HCT116 (cell line): Measurements from ENCODE around the gene CCDC183. TPM values are rescaled to one million over a fixed set of nuclear protein-coding genes. Genes with fewer than 3 reads are reported as not detected.

Source experiments
- ATAC-seq: fragments of 200-7000 bp; cut with Tn5 transposase; 2 replicates; pipeline ENCODE4 v1.9.1; 2020; ENCODE audit warnings: mild to moderate bottlenecking, moderate library complexity
- BruUV-seq: library from RNA; stranded (reverse); fragments of 400-500 nt; replicated peaks from 2 replicates; lab custom pipeline; 2021; lab: Mats Ljungman, UMichigan
- CTCF ChIA-PET: fragments of 300-600 bp; sonication (Branson Sonifier 250); formaldehyde crosslinking; loops from one replicate; lab custom pipeline; 2021; ENCODE audit warnings: antibody characterized with exemption; lab: Charles Lee
- POLR2A ChIA-PET: fragments of 300-600, 350-600 bp; sonication (Branson Sonifier 250); formaldehyde crosslinking; loops from one replicate; lab custom pipeline; 2021; ENCODE audit warnings: antibody characterized with exemption; lab: Charles Lee
- RAD21 ChIA-PET, 2 experiments: fragments of 300-600 bp; sonication (Branson Sonifier 250); formaldehyde crosslinking; loops; one replicate each; lab custom pipeline; 2023; ENCODE audit warnings: low total read pairs in 2 of 2; ENCODE audit not compliant: uncharacterized antibody in 2 of 2, unreplicated experiment in 2 of 2, low non-redundant PET in 1 of 2; lab: Charles Lee
- DNase-seq: peaks from one replicate; pipeline ENCODE4 v3.0.0-alpha.2; 2010; ENCODE audit warnings: low read depth, low spot score
- H2AFZ ChIP-seq: fragments of 200-600 bp; shearing (Covaris generic), sonication (generic); 2 replicates; pipeline ENCODE4 v1.6.1; 2017; ENCODE audit warnings: low read depth, mixed run types, mixed read lengths, antibody characterized with exemption, low read length; ENCODE audit not compliant: poor library complexity, severe bottlenecking
- H3K27ac ChIP-seq: 2 replicates; pipeline ENCODE4 v1.5.1; 2012; ENCODE audit warnings: low read depth, low read length
- H3K27me3 ChIP-seq: fragments of 200-600 bp; sonication (generic); 2 replicates; pipeline ENCODE4 v1.6.1; 2016; ENCODE audit warnings: mixed run types, low read length, mixed read lengths; ENCODE audit not compliant: insufficient read depth
- H3K36me3 ChIP-seq, 2 experiments: fragments of 200-500 bp in 1 of 2; fragments of 200-600 bp in 1 of 2; sonication (Bioruptor generic) in 1 of 2; sonication (generic) in 1 of 2; 2 replicates each; pipeline versions ENCODE4 v1.5.1 to v1.6.1; 2014 to 2016; ENCODE audit warnings: low read length in 2 of 2, inconsistent platforms in 1 of 2, mixed read lengths in 1 of 2, mixed run types in 1 of 2; ENCODE audit not compliant: insufficient read depth in 2 of 2, control insufficient read depth in 1 of 2
- H3K4me1 ChIP-seq, 2 experiments: fragments of 200-600 bp in 1 of 2; sonication (generic) in 1 of 2; 2 replicates each; pipeline versions ENCODE4 v1.5.1 to v1.6.1; 2012 to 2017; ENCODE audit warnings: low read length in 2 of 2, inconsistent platforms in 1 of 2, mild to moderate bottlenecking in 1 of 2, mixed read lengths in 1 of 2, mixed run types in 1 of 2, moderate library complexity in 1 of 2; ENCODE audit not compliant: insufficient read depth in 2 of 2, control insufficient read depth in 1 of 2
- H3K4me2 ChIP-seq: fragments of 200-600 bp; sonication (generic); 2 replicates; pipeline ENCODE4 v1.6.1; 2017; ENCODE audit warnings: mixed run types, low read length, mixed read lengths
- H3K4me3 ChIP-seq, 2 experiments: fragments of 200-600 bp in 1 of 2; sonication (generic) in 1 of 2; replicated peaks in 1 of 2; 2 replicates each; pipeline ENCODE4 v1.5.1; 2011 to 2016; ENCODE audit warnings: low read length in 2 of 2, control low read depth in 1 of 2, low read depth in 1 of 2, mild to moderate bottlenecking in 1 of 2, mixed read lengths in 1 of 2, mixed run types in 1 of 2
- H3K79me2 ChIP-seq: fragments of 200-600 bp; sonication (generic); 2 replicates; pipeline ENCODE4 v1.6.1; 2017; ENCODE audit warnings: mild to moderate bottlenecking, mixed run types, low read length, moderate library complexity, mixed read lengths; ENCODE audit not compliant: insufficient read depth
- H3K9ac ChIP-seq: fragments of 200-600 bp; sonication (generic); 2 replicates; pipeline ENCODE4 v1.6.1; 2016; ENCODE audit warnings: low read length, mixed read lengths
- H3K9me2 ChIP-seq: fragments of 200-600 bp; sonication (generic), shearing (Covaris generic); 2 replicates; pipeline ENCODE4 v1.6.1; 2017; ENCODE audit warnings: mixed run types, mild to moderate bottlenecking, moderate library complexity; ENCODE audit not compliant: insufficient read depth
- H3K9me3 ChIP-seq, 2 experiments: fragments of 200-500 bp in 1 of 2; fragments of 200-600 bp in 1 of 2; sonication (Bioruptor generic) in 1 of 2; sonication (generic) in 1 of 2; 2 replicates each; pipeline ENCODE4 v1.6.1; 2014 to 2017; ENCODE audit warnings: low read length in 2 of 2, mixed read lengths in 2 of 2, inconsistent platforms in 1 of 2, low read depth in 1 of 2, mild to moderate bottlenecking in 1 of 2, mixed run types in 1 of 2, moderate library complexity in 1 of 2; ENCODE audit not compliant: control insufficient read depth in 1 of 2, insufficient read depth in 1 of 2
- H4K20me1 ChIP-seq: fragments of 200-600 bp; sonication (generic), shearing (Covaris generic); 2 replicates; pipeline ENCODE4 v1.6.1; 2017; ENCODE audit warnings: mixed run types, mild to moderate bottlenecking, moderate library complexity; ENCODE audit not compliant: insufficient read depth
- ATF3 ChIP-seq: IDR thresholded peaks from 2 replicates; pipeline ENCODE4 v1.6.1; 2012
- CEBPB ChIP-seq: IDR thresholded peaks from 2 replicates; pipeline ENCODE4 v1.6.1; 2012; ENCODE audit warnings: low read depth
- CTCF ChIP-seq, 3 experiments: fragments of 200-600 bp in 1 of 3; sonication (generic) in 1 of 3; IDR thresholded peaks in 2 of 3; conservative IDR thresholded peaks in 1 of 3; 2 replicates each; pipeline ENCODE4 v1.5.1; 2012 to 2017; ENCODE audit warnings: low read depth in 2 of 3, low read length in 2 of 3, antibody characterized with exemption in 1 of 3, borderline replicate concordance in 1 of 3, control low read depth in 1 of 3, mild to moderate bottlenecking in 1 of 3, mixed read lengths in 1 of 3, mixed run types in 1 of 3, moderate library complexity in 1 of 3; ENCODE audit not compliant: insufficient read depth in 1 of 3
- EGR1 ChIP-seq: IDR thresholded peaks from 2 replicates; pipeline ENCODE4 v1.6.1; 2012; ENCODE audit warnings: low read depth
- EZH2 ChIP-seq: fragments of 200-600 bp; sonication (generic); IDR thresholded peaks from 2 replicates; pipeline ENCODE4 v1.6.1; 2017; ENCODE audit warnings: antibody characterized with exemption, mixed run types
- EZH2phosphoT487 ChIP-seq: fragments of 200-600 bp; IDR thresholded peaks from 2 replicates; pipeline ENCODE4 v1.6.1; 2018; ENCODE audit warnings: antibody characterized with exemption, borderline replicate concordance
- FOSL1 ChIP-seq: IDR thresholded peaks from 2 replicates; pipeline ENCODE4 v1.6.1; 2012; ENCODE audit warnings: low read depth
- JUND ChIP-seq: IDR thresholded peaks from 2 replicates; pipeline ENCODE4 v1.6.1; 2012
- MAX ChIP-seq: IDR thresholded peaks from 2 replicates; pipeline ENCODE4 v1.6.1; 2012
- POLR2AphosphoS5 ChIP-seq: IDR thresholded peaks from 2 replicates; pipeline ENCODE4 v1.6.1; 2011; ENCODE audit warnings: mild to moderate bottlenecking, low read depth, low read length, moderate library complexity
- RAD21 ChIP-seq: IDR thresholded peaks from 2 replicates; pipeline ENCODE4 v1.6.1; 2012; ENCODE audit warnings: low read depth, mild to moderate bottlenecking
- REST ChIP-seq: IDR thresholded peaks from 2 replicates; pipeline ENCODE4 v1.6.1; 2012; ENCODE audit warnings: low read depth
- SIN3A ChIP-seq: IDR thresholded peaks from 2 replicates; pipeline ENCODE4 v1.6.1; 2012; ENCODE audit warnings: low read depth
- SP1 ChIP-seq: IDR thresholded peaks from 2 replicates; pipeline ENCODE4 v1.6.1; 2012; ENCODE audit warnings: low read depth
- SRF ChIP-seq: IDR thresholded peaks from 2 replicates; pipeline ENCODE4 v1.6.1; 2012; ENCODE audit warnings: low read depth
- YY1 ChIP-seq: IDR thresholded peaks from 2 replicates; pipeline ENCODE4 v1.6.1; 2011; ENCODE audit warnings: low read length, low read depth, moderate library complexity, mild to moderate bottlenecking; ENCODE audit not compliant: insufficient replicate concordance; ENCODE audit errors: extremely low read depth
- ZBTB33 ChIP-seq: IDR thresholded peaks from 2 replicates; pipeline ENCODE4 v1.6.1; 2011; ENCODE audit warnings: mild to moderate bottlenecking, low read length, moderate library complexity; ENCODE audit not compliant: insufficient replicate concordance; ENCODE audit errors: extremely low read depth
- ZFX ChIP-seq: fragments of 450-650 bp; IDR thresholded peaks from 2 replicates; pipeline ENCODE4 v1.6.1; 2017
- ZNF274 ChIP-seq: fragments of 200-500 bp; sonication (Bioruptor generic); IDR thresholded peaks from 2 replicates; pipeline ENCODE4 v1.6.1; 2014; ENCODE audit warnings: mild to moderate bottlenecking, low read depth, low read length, inconsistent platforms
- intact Hi-C: fragments of 100-400 bp; cut with micrococcal nuclease; formaldehyde crosslinking; loops from 2 replicates; pipeline ENCODE4 v1.10.0; 2022
- total RNA-seq: library from RNA; stranded (reverse); gene quantifications from one replicate; pipeline ENCODE4 v1.2.1, GENCODE V29; 2021; ENCODE audit not compliant: unreplicated experiment

Gene CCDC183
- total RNA-seq, 1 experiment from 2014 or later: 2.8 TPM

- H3K27ac ChIP-seq: no peak overlapping the region; the same call in 1 of the 2 replicates
- no peak overlapping the region for H3K4me2 ChIP-seq
- no peaks in the 10 kb centered on the region; the same call in 1 of the 2 replicates for H3K79me2 ChIP-seq
- no TSS peak for BruUV-seq
- TF ChIP-seq YY1: no peak
- TF ChIP-seq CTCF (IDR thresholded peaks at IDR 0.05 in 2 of 3, conservative IDR thresholded peaks at IDR 0.05 in 1 of 3; ENCODE audit: borderline replicate concordance in 1 of 3, insufficient read depth in 1 of 3, low read depth in 2 of 3, low read length in 2 of 3): no peak
- no peak for TF ChIP-seq MAX
- TF ChIP-seq SIN3A: no peak
- TF ChIP-seq SP1: no peak
- no peak for TF ChIP-seq EZH2
- no peak for TF ChIP-seq FOSL1
- TF ChIP-seq EZH2phosphoT487: no peak
- TF ChIP-seq SRF: no peak
- TF ChIP-seq RAD21: no peak
- TF ChIP-seq EGR1: no peak
- no peak for TF ChIP-seq JUND
- no peak for TF ChIP-seq ATF3
- TF ChIP-seq CEBPB: no peak
- no peak for TF ChIP-seq ZFX
- TF ChIP-seq POLR2AphosphoS5: no peak
- TF ChIP-seq ZBTB33: no peak
- TF ChIP-seq ZNF274: no peak
- no peak for TF ChIP-seq REST
- ChIA-PET POLR2A (no interaction called here), CTCF (no interaction called here), RAD21 (no interaction called here)
- H3K4me1 ChIP-seq: peaks cover 2 to 12% of the 10 kb centered on the region in 2 experiments; a peak in 2 of 4 replicates
- H3K27me3 ChIP-seq: no peaks in the 10 kb centered on the region
- DNase-seq (no peak), ATAC-seq (no peak)
- no peaks in the 10 kb centered on the region for H4K20me1 ChIP-seq
- intact Hi-C loops: no loop called here
- no peaks in the 10 kb centered on the region for H3K9me2 ChIP-seq
- no peaks in the 10 kb centered on the region for H3K9me3 ChIP-seq
- no peak overlapping the region for H3K9ac ChIP-seq
- H2AFZ ChIP-seq: no peak overlapping the region
- H3K4me3 ChIP-seq: no peak overlapping the region
- peaks cover 3 to 6% of the 10 kb centered on the region in 2 experiments; a peak in 3 of 4 replicates for H3K36me3 ChIP-seq
Measured at GRCh38 chr9:136857166-136857565, 61.0 kb downstream of the CCDC183 start.
